SK-N-MC (cell line): ENCODE data around the gene AOX1.

Source experiments
- DNase-seq: peaks from one replicate; pipeline ENCODE4 v3.0.0-alpha.2; 2011; ENCODE audit warnings: low read depth, low spot score
- H3K27ac ChIP-seq: fragments of 200-600 bp; sonication (generic); 2 replicates; pipeline ENCODE4 v1.5.1; 2016; ENCODE audit warnings: mixed run types
- H3K36me3 ChIP-seq: fragments of 200-600 bp; sonication (generic); 2 replicates; pipeline ENCODE4 v1.6.1; 2017; ENCODE audit warnings: antibody characterized with exemption, low read length, mixed read lengths; ENCODE audit not compliant: insufficient read depth
- H3K4me3 ChIP-seq: fragments of 200-600 bp; sonication (generic); 2 replicates; pipeline ENCODE4 v1.5.1; 2016
- H3K9ac ChIP-seq: fragments of 200-600 bp; sonication (generic); 2 replicates; pipeline ENCODE4 v1.8.0; 2017; ENCODE audit warnings: mixed run types, mixed read lengths; ENCODE audit not compliant: insufficient read length
- H3K9me3 ChIP-seq: fragments of 200-600 bp; sonication (generic); 2 replicates; pipeline ENCODE4 v1.6.1; 2017; ENCODE audit warnings: low read depth, mild to moderate bottlenecking, antibody characterized with exemption, low read length, moderate library complexity, mixed read lengths
- EZH2 ChIP-seq: fragments of 200-600 bp; sonication (generic); IDR thresholded peaks from one replicate; pipeline ENCODE4 v1.6.1; 2017; ENCODE audit warnings: antibody characterized with exemption
- FOXP2 ChIP-seq: optimal IDR thresholded peaks from 2 replicates; pipeline ENCODE3; 2011; ENCODE audit warnings: mild to moderate bottlenecking, moderate library complexity; ENCODE audit not compliant: insufficient read depth; ENCODE audit errors: extremely low read length, control extremely low read depth
- POLR2AphosphoS5 ChIP-seq: IDR thresholded peaks from 2 replicates; pipeline ENCODE4 v1.6.1; 2012; ENCODE audit warnings: mild to moderate bottlenecking, low read depth, low read length, borderline replicate concordance

The AOX1 gene

DNA sequence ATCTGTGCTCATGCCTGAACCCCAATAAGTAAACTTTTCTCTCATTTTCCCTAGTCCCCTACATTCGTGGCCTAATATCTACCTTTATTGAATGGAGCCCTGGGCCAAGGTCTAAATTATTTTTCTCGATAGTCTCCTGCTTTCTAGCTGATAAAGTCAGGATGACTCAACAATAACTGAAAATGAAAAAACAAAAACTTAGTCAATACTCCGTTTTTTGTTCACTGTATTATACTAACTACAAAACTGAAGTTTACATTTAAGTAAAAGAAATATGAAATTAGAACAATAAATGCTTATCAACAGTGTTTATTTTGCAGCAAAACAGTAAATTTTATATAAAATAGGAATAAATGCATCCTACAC, 32.2 kb downstream of the AOX1 start:
- peak overlapping the region; percentile 27 for H3K4me3 ChIP-seq
- TF ChIP-seq EZH2 (no peak), POLR2AphosphoS5 (no peak), FOXP2 (no peak)
- DNase-seq: no peak
- H3K9me3 ChIP-seq: no peaks in the 10 kb centered on the region
- H3K9ac ChIP-seq: peak overlapping the region; percentile 69
- peak overlapping the region; percentile 99 for H3K27ac ChIP-seq
- H3K36me3 ChIP-seq: no peaks in the 10 kb centered on the region

- H3K36me3 ChIP-seq: no peaks in the 10 kb centered on the region
- H3K9me3 ChIP-seq: no peaks in the 10 kb centered on the region
- DNase-seq: peak; percentile 97
- peak overlapping the region; percentile 69 for H3K9ac ChIP-seq
- TF ChIP-seq EZH2: no peak
- peak; percentile 65; the same call in 1 of the 2 replicates for TF ChIP-seq POLR2AphosphoS5
- peak; percentile 27 for TF ChIP-seq FOXP2
- H3K4me3 ChIP-seq: peak overlapping the region; percentile 27
- H3K27ac ChIP-seq: peak overlapping the region; percentile 99
Observed at GRCh38 chr2:200618590-200619021, 32.8 kb downstream of the AOX1 start.

DNA sequence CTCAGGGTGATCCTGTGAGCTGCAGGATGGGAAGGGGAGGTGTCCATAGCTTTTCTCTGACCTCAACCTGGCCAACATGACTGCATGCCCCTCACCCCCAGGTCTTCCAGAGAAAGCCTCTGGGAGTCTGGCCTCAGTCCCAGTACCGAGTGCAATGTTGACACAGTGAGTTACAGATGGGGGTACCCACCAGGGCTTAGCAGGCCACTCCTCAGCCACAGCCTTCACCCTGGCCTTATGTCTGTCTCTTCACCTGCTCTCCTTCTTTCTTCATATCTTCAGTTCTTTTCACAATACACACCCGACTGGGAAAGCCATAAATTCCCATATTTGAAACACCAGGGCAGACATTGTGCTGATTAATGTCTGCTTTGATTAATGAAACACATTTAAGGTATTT, 33.5 kb downstream of the AOX1 start:
- Histone ChIP-seq H3K36me3 (no peaks in the 10 kb centered on the region), H3K4me3 (peak overlapping the region; percentile 50), H3K9ac (peak overlapping the region; percentile 69), H3K9me3 (no peaks in the 10 kb centered on the region), H3K27ac (peak overlapping the region; percentile 99)
- TF ChIP-seq FOXP2 (no peak), POLR2AphosphoS5 (no peak; the same call in 1 of the 2 replicates), EZH2 (no peak)
- DNase-seq: no peak

DNA sequence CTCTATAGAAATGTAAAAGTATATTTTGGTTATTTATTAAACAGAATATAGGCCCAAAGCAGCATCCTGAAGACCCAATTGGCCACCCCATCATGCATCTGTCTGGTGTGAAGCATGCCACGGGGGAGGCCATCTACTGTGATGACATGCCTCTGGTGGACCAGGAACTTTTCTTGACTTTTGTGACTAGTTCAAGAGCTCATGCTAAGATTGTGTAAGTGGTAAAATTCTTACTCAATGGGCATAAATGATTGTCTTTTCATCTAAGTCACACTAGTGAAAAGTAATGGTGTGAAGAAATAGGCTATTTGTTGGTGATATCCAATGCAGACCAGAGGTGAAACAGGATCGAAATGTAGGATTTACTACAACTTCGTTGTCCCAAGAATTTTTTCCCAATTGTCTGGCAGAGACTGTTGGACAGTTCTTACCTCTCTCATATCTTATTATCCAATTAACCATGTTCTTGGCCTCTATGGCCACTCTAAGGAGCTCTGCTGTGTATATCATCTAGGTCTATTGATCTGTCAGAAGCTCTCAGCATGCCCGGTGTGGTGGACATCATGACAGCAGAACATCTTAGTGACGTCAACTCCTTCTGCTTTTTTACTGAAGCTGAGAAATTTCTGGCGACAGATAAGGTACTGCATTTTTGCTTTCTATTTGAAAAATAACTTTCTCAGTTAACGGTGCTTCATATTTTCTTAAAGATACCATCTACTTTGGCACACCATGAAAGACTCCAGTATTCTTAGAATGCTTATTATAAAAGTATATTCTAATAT, 35.0 kb downstream of the AOX1 start:
- TF ChIP-seq POLR2AphosphoS5 (no peak), FOXP2 (no peak), EZH2 (no peak)

GRCh38 chr2:200622106-200622505, 36.3 kb downstream of the AOX1 start:
- peak overlapping the region; percentile 52 for H3K27ac ChIP-seq
- no peak overlapping the region for H3K4me3 ChIP-seq
- H3K9me3 ChIP-seq: no peaks in the 10 kb centered on the region
- H3K9ac ChIP-seq: no peak overlapping the region
- TF ChIP-seq EZH2 (no peak), FOXP2 (no peak), POLR2AphosphoS5 (no peak)
- no peaks in the 10 kb centered on the region for H3K36me3 ChIP-seq
- no peak for DNase-seq

More for the DNA sequence above, 35.0 kb downstream of the AOX1 start:
- no peak for DNase-seq
- Histone ChIP-seq H3K4me3 (no peak overlapping the region), H3K9me3 (no peaks in the 10 kb centered on the region), H3K27ac (peak overlapping the region; percentile 99), H3K9ac (no peak overlapping the region), H3K36me3 (no peaks in the 10 kb centered on the region)

GRCh38 chr2:200624026-200624425, 38.2 kb downstream of the AOX1 start:
- H3K4me3 ChIP-seq: no peak overlapping the region
- DNase-seq: no peak
- TF ChIP-seq POLR2AphosphoS5 (no peak), EZH2 (no peak), FOXP2 (no peak)
- H3K27ac ChIP-seq: no peak overlapping the region
- no peaks in the 10 kb centered on the region for H3K36me3 ChIP-seq
- no peaks in the 10 kb centered on the region for H3K9me3 ChIP-seq
- H3K9ac ChIP-seq: no peak overlapping the region

GRCh38 chr2:200624658-200625057, 38.8 kb downstream of the AOX1 start:
- no peaks in the 10 kb centered on the region for H3K9me3 ChIP-seq
- H3K9ac ChIP-seq: no peak overlapping the region
- TF ChIP-seq POLR2AphosphoS5 (no peak), EZH2 (no peak), FOXP2 (no peak)
- no peaks in the 10 kb centered on the region for H3K36me3 ChIP-seq
- no peak overlapping the region for H3K27ac ChIP-seq
- no peak for DNase-seq
- H3K4me3 ChIP-seq: no peak overlapping the region

DNA sequence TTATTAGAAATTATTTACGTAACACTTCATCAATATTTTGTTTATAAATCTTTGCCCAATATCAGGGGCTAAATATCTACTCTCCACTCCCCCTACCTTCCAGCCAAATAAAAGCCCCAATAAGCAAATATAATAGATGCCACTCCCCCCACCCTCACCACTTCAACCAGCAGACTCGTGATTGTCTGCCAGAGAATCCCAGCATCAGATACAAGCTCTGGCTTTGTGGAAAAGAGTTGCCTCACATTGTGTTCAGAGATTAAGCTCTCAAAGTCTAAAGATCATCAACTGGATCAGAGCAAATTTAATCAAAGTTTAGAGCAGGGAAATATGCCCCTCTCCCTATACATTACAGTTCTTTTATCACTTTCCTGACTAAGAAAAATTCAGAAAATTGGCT, 39.5 kb downstream of the AOX1 start:
- Histone ChIP-seq H3K4me3 (no peak overlapping the region), H3K36me3 (no peaks in the 10 kb centered on the region), H3K27ac (peak overlapping the region; percentile 29; the same call in 1 of the 2 replicates), H3K9ac (peak overlapping the region; percentile 18), H3K9me3 (no peaks in the 10 kb centered on the region)
- no peak for TF ChIP-seq EZH2
- no peak for TF ChIP-seq POLR2AphosphoS5
- no peak for TF ChIP-seq FOXP2
- DNase-seq: no peak

GRCh38 chr2:200625958-200626363, 40.1 kb downstream of the AOX1 start:
- H3K9me3 ChIP-seq: no peaks in the 10 kb centered on the region
- no peak overlapping the region for H3K4me3 ChIP-seq
- peak overlapping the region; percentile 29; the same call in 1 of the 2 replicates for H3K27ac ChIP-seq
- no peak for DNase-seq
- H3K9ac ChIP-seq: no peak overlapping the region
- TF ChIP-seq EZH2 (no peak), FOXP2 (no peak), POLR2AphosphoS5 (no peak)
- H3K36me3 ChIP-seq: no peaks in the 10 kb centered on the region
